DND-41 (cell line): ENCODE data around the gene AMPH.

ENCODE experiments used
- CTCF ChIP-seq: IDR thresholded peaks from 2 replicates; pipeline ENCODE4 v1.5.1; 2012; ENCODE audit warnings: borderline replicate concordance, low read length, moderate library complexity, mild to moderate bottlenecking; ENCODE audit not compliant: poor library complexity, severe bottlenecking; ENCODE audit errors: extremely low read depth
- EZH2 ChIP-seq: IDR thresholded peaks from 3 replicates; pipeline ENCODE4 v1.6.1; 2012; ENCODE audit warnings: borderline replicate concordance, low read depth, mild to moderate bottlenecking, moderate library complexity, low read length, inconsistent platforms; ENCODE audit not compliant: severe bottlenecking

GRCh38 chr7:38382684-38383083 lies 248.5 kb downstream of the AMPH start:
- TF ChIP-seq EZH2 (no peak), CTCF (no peak)
